ENCODE data around the gene PHF14.

PHF14 gene

GRCh38 chr7:11217848-11218565 lies 244.3 kb downstream of the PHF14 start:
- no peaks in the 10 kb centered on the region for H3K4me1 Mint-ChIP-seq
- H3K27me3 Mint-ChIP-seq: peaks cover 5% of the 10 kb centered on the region
- no peak overlapping the region for H3K27ac Mint-ChIP-seq
- H3K9me3 Mint-ChIP-seq: no peaks in the 10 kb centered on the region
- no peaks in the 10 kb centered on the region for H3K36me3 Mint-ChIP-seq
- H3K4me3 Mint-ChIP-seq: no peak overlapping the region

Data from activated naive CD4-positive, alpha-beta T cell treated with anti-CD3 and anti-CD28 coated beads, Interleukin-2, amount 50 U/mL, for 24 hours (primary cell).